HG03103 (cell line): ENCODE data around the gene ARHGEF2.
"Not testable (repeated sequence)": the region's sequence is repeated elsewhere in the genome, so short reads cannot be mapped to it uniquely, and the experiment has no call there.

ENCODE experiments used
- ATAC-seq: cut with Tn5 transposase; IDR thresholded peaks from one replicate; pipeline ENCODE4 v1.9.1; 2021; ENCODE audit warnings: low read depth; ENCODE audit not compliant: unreplicated experiment

ARHGEF2 gene

GRCh38 chr1:155993595-155993994, 15.2 kb upstream of the ARHGEF2 start:
- ATAC-seq = no peak

DNA sequence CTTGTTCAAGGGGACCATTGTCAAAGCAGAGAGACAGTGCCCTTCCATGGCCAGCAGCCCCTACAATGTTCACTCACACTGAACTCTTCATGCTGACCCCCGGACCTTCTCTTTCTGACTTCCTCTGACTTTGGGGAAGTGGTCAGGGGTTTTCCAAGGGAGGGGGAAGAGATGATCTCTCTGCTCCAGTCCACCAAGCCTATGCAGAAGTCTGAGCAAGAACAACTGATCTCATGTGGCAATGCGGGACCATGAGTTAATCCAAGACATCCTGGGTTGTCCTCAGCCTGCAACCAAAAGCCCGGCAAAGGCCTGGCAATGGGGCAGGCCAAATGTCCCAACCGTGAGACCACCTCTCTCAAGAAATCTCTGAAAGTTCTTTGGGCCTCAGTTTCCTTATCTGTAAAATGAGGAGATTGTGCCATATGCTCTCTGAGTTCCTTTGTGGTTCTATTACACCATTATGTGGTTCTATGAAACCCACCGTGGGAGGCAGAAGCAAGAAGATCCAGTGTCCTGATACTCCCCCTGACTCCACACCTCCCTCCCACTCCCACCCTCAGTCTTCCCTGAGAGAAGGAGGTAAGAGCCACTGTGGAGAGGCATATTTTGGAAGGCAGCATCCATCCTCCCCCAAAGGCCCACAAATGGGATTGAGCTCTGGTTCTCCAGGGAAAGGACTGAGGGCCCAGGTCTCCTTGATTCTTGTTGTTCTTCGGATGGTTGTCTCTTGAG, 11.8 kb upstream of the ARHGEF2 start:
- ATAC-seq = no peak

- no peak for ATAC-seq
Observed at GRCh38 chr1:155989242-155990004, 11.1 kb upstream of the ARHGEF2 start.

- not testable (repeated sequence) for ATAC-seq
Observed at GRCh38 chr1:155984903-155985645, 6.7 kb upstream of the ARHGEF2 start.

GRCh38 chr1:155984341-155984740, 6.0 kb upstream of the ARHGEF2 start:
- no peak for ATAC-seq

GRCh38 chr1:155983191-155984024, 5.1 kb upstream of the ARHGEF2 start:
- ATAC-seq = no peak

DNA sequence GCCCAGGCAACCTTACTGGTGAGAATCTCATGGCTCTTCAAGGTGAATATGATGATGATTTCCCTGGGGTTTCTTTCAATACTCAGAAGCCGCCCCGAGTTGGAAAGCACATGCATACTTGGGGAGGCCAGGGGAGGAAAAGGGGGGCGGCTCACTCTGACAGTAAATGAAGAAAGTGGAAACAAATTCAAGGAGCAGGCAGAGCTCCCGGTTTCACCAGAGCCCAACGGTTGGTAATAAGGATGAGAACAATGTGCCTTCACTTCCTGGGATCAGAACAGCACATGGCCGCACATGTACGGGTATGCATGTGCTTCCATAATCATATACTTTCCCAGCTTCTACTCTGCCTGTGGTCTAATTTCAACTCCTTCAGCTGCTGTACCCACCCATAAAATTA, 3.8 kb upstream of the ARHGEF2 start:
- no peak for ATAC-seq

- no peak for ATAC-seq
Observed at GRCh38 chr1:155981266-155982088, 3.1 kb upstream of the ARHGEF2 start.

DNA sequence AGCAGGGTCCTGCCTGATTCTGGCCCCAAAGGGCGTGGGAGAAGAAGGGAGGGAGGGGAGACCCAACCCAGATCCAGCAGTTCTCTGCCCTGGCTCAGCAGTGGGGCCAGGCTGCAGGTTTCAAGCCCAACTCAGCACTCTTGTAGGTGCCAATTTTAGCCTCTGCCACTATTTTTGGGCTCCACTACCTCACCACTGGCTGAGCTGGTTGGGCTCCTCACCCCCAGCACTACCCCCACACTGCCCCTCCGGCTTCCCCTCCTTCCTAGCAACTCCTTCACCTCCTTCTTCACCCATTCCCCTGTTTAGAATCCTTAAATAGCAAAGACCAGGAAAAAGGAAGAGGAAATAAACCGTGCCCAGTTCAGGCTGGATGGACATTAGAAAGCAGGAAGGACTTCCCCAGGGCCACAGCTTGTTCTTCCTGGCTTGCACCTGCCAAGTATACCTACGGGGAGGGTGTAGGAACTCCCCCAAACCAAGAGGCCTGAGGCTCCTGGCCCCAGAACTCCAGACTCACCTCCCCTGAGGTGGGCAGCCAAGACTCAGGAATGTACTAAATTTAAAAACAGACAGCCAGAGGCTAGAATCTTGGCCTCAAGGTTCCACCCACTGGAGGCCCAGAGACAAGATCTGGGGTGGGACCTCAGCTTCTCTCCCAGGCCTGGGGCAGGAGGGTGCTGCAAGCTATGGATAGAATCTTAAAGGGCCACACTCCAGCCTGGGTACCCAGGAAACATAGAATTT, 1.4 kb upstream of the ARHGEF2 start:
- ATAC-seq = no peak

GRCh38 chr1:155978973-155979429, 654 bp upstream of the ARHGEF2 start:
- ATAC-seq = no peak

DNA sequence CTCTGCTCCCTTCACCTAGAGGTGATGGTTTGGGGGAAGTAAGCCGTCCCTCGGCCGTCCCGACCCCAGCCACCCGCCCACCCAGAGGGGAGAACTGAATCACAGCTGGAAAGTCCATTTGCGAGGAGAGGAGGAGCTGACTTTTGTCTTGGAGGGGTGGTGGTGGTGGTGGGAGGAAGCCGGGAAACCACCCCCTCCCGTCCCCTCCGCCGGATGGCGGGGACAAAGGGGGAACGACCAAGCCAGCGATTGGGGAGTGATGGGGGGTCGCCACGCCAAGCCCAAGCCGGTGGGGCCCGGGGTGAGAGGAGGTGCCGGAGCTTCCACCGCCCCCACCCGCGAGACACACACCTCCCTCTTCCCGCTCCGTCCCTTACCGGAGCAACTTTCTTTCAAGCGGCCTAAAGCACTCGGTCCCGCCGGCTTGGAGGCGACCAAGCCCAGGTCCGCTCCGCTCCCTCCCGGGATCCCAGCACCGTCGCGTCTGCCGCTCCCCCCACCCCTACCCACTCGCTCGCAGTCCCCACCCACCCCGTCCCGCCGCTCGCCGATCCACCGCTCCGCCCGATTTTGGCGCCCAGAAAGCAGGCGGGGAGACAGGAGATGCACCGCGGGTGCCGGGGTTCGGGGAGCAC, 540 bp downstream of the ARHGEF2 start:
- ATAC-seq = no peak

GRCh38 chr1:155976913-155977689, 1.2 kb downstream of the ARHGEF2 start:
- ATAC-seq = no peak

DNA sequence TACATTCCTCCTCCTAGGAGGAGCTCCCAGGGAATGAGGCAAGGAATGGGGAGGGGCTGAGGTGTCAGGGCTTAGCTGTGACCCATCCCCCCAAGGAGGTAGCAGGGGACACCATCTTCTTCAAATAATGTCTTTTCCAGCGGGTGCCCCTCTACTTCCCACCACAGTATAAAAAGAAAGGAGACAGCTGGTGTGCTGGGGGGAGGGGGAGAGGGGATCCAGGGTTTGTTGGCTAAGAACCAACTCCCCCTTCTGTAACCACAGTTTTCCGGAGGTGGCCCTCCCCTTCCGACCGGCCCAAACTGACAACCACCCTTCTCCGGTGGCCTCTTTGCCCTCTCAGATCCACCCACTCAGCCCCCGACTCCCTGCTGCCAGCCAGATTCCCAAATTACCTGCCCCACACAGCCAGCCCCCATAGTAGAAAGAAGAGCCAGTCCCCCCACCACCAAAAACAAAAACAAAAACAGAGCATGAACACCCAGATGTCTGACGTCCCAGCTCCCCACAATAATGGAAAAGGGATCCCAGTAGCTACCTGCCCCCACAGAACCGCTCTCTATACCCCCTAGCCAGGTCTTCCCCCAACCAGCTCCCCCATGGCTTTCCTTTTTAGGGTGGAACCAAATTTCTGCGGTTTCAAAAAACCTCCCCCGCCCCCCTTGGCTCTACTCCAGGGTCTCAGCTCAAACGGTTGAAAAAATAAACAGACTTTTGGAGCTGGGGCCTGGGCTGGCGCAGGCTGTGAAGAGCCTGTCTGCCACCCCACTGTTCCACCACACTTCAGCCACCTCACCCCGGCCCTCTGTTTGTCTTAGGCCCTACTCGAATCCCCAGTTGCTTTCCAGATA, 2.1 kb downstream of the ARHGEF2 start:
- no peak for ATAC-seq

DNA sequence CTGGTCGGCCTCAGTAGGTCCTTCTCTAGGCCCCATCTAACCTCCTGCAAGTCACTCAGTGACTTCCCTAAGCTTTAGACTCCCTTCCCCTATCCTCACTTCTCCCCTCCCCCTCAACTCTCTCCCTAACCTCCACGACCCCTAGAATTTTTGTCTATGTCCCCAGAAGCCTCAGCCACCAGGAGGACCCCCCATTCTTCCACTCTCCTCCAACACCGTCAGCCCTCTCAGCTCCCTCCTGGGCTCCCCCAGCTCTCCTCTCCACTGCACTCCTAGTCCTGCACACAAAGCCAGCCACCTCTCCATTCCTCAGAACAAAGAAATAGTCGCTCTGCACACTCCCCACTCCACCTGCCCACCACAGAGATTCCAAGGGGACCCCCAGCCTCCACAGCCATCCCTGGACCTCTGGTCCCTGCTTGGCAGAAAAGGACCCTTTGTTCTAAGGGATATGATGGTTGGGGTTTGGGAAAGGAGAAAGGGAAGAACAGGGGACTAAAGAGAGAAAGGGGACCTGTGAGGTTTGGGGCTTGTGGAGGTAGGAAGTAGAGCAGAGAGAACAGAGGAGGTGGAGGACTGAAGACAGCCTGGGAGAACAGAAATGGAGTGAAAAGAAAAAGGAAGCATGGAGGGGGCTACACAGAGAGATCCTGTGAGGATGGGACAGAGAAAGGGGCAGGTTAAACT, 2.8 kb downstream of the ARHGEF2 start:
- ATAC-seq = no peak

DNA sequence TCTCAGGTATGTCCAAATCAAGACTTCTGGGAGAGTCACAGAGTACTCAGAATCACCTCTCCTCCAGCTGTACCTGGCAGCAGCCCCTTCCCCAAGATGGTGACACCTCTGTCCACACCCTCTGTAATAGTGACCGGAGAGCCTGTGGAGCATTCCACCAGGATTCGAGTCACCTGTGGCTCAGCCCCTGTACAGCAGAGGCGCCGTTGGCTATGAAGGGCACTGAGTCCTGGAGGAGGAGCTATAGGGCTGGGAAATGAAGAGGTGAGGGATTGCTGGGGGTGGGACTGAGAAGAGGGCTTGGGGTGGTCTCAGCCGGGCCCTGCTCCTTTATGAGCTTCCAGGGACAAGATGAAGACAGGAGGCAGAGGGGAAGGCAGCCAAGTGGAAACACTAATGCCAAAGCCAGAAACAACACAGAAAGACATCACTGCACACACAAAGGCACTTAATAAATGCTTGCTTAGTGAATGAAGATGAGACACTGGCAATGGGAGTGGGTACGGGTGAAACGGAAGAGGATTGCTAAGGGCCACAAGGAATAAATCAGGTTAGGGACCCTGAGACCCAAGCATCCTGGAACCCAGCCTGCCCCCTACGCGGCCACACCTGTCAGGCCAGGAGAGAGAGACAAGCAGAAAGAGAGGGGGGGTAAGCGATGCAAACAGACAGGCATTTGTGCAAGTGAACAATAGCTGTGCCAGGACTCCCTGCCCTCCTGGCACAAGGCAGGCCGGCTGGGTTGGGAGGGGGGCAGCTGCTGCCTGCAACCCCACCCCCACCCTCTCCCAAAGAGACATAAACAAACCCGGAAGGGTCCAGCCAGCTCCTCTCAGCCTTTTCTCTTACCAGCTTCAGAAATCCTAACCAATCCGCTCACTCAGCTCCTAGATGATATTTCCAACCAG, 3.9 kb downstream of the ARHGEF2 start:
- ATAC-seq = no peak
